IPS-18c (cell line): ENCODE data around the gene ZNF892.
"Not testable (repeated sequence)": the region's sequence is repeated elsewhere in the genome, so short reads cannot be mapped to it uniquely, and the experiment has no call there.

Experiments used
- H3K4me3 ChIP-seq: 2 replicates; pipeline ENCODE4 v1.7.0; 2013; ENCODE audit warnings: low read depth, mild to moderate bottlenecking, low read length, moderate library complexity; ENCODE audit not compliant: insufficient read depth
- H3K9me3 ChIP-seq: one replicate; pipeline ENCODE4 v1.6.1; 2013; ENCODE audit warnings: mild to moderate bottlenecking, low read length, moderate library complexity; ENCODE audit not compliant: control insufficient read depth, insufficient read depth

The ZNF892 gene

DNA sequence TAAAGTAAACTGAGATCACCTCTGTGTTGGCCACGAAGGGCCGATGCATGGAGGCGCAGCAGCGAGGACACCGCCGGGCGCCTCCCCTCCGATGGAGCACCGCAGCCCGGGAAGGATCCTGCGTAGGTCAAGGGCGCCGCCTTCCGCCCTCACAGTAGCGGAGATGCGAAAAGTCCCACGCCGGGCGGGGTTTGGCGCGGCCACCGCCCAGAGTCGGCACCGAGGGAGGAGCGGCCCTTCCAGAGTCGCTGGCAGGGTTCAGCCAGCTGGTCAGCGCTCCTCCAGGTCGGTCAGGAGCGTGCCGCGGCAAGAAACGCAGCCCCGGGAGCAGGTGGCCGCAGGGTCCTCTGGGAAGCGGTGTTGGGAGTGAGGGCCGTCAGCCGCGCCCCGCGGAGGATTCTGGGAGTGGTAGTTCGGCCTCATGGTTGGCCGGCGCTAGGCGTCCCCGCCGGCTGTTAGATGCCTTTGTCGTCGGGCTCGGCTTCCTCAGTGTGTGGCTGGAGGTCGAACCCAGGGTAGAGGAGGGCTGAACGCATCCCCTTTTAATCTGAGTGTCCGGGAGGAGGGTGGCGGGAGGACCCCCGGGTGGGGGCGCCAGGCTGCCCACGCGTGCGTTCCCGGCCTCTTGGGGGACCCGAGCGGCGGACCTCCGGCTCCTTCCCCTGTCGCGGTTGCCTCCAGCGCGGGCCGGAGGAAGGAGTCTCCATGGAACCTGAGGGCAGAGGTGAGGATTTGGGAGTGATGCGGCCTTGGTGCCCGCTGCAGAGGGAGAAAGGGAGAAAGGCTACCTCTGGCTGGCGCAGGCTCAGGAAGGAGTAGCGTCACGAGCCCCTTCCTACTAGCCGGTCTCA, at the start of gene ZNF892:
Gene ZNF892 (plus strand): TSS at position 411 of the 851 bp plus-strand sequence. CDS start 295 bp downstream, at position 706.
- Histone ChIP-seq H3K4me3 (peak within 1 kb of the TSS; percentile 71), H3K9me3 (peaks cover 3% of the 10 kb centered on the region)

DNA sequence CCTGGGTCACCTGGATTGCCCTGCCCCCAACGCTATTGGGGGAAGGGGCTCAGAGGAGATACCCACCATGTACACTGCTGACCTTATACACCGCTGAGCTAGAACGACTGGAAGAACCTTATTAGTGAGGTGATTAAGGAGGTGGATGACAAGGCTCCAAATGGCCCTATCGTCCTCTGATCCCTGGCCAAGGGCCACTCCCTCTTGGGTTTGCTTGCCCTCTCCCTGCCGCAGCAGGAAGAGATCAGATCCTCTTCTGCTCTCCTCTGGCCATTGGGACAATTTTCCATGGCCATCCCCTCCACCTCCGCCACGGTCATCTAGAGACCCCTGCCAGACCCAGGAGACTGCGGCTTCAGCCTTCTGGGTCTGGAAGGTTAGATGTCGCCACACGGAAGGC, 48.9 kb upstream of the ZNF892 start:
- Histone ChIP-seq H3K9me3 (no peaks in the 10 kb centered on the region), H3K4me3 (peak overlapping the region; percentile 84)

DNA sequence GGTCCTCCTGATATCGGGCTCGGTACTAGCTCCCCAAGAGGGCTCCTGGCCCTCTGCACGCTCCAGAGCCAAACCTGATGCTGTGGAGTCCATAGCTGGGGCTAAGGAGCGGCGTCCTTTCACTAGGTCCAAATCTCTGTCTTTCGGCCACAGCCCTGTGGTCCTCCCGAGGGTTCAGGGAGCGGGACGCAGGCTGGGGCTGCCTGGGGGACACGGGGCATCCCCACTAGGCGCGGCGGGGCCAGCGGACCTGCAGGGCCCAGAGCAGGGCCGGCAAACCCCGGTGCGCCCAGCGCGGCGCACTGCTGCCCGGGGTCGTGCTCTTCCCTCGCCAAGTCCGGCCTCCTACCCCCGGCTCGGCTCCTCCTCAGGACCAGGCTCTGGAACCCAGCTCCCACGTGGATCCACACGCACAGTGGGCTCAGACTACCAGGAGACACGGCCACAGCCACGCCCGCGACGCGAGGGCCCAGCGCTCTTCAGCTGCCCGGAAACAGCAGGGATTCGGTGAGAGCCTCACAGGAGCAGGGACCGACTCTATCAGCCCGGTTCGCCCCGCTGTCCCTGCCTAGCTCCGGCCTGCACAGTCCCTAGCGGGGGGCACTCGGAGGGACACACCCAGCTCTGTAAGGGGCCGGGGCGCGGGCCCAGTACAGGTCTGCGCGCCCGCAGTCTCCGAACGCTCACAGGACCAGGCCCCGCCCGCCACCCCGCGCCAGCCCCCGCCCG, 48.3 kb upstream of the ZNF892 start:
- Histone ChIP-seq H3K4me3 (peak overlapping the region; percentile 84), H3K9me3 (no peaks in the 10 kb centered on the region)

DNA sequence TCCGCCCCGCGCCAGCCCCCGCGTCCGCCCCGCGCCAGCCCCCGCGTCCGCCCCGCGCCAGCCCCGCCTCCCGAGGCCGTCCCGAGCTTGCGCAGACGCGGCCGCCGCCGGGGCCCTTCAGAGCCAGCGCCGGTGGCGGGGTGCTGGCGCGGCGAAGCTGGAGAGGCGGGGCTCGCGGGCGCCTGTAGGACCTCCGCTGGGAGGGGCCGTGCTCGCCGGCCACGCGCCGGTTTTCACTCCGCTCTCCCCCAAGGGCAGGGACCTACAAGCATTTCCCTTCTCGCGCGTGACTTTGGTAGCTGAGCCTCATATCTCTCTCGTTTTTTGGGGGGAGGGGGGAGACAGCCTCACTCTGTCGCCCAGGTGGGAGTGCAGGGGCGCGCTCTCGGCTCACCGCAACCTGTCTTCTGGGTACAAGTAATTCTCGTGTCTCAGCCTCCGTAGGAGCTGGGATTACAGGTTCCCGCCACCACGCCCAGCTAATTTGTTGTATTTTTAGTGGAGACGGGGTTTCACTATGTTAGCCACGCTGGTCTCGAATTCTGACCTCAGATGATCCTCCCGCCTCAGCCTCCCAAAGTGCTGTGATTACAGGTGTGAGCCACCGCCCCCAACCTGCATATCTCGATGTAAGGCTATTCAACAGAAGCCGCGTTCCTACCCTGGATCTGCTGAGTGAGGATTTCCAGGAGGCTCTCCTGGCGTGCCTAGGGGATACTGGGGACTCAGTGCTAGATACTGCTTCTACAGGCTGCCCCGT, 47.5 kb upstream of the ZNF892 start, which contains the start of gene ZNF514:
Gene ZNF514 (minus strand): TSS at position 159 of the 760 bp plus-strand sequence. CDS start 6,595 bp downstream, outside the sequence.
- Histone ChIP-seq H3K9me3 (no peaks in the 10 kb centered on the region), H3K4me3 (peak within 1 kb of the TSS; percentile 84)

GRCh38 chr2:95165030-95165370, 42.3 kb upstream of the ZNF892 start:
- H3K9me3 ChIP-seq: no peaks in the 10 kb centered on the region
- peak overlapping the region; percentile 95 for H3K4me3 ChIP-seq

GRCh38 chr2:95165371-95166064, 41.8 kb upstream of the ZNF892 start, which contains the start of gene ZNF2:
Gene ZNF2, plus strand, starts transcription at chr2:95165809. Its CDS starts 10,418 bp downstream, at chr2:95176227.
- Histone ChIP-seq H3K4me3 (peak within 1 kb of the TSS; percentile 95), H3K9me3 (no peaks in the 10 kb centered on the region)

- Histone ChIP-seq H3K4me3 (peak overlapping the region; percentile 95), H3K9me3 (no peaks in the 10 kb centered on the region)
Observed at GRCh38 chr2:95166065-95166763, 41.1 kb upstream of the ZNF892 start.

GRCh38 chr2:95171902-95172301, 35.4 kb upstream of the ZNF892 start:
- H3K9me3 ChIP-seq: no peaks in the 10 kb centered on the region

GRCh38 chr2:95174031-95174542, 33.2 kb upstream of the ZNF892 start:
- Histone ChIP-seq H3K4me3 (no peak overlapping the region), H3K9me3 (no peaks in the 10 kb centered on the region)

More at GRCh38 chr2:95171902-95172301, 35.4 kb upstream of the ZNF892 start:
- H3K4me3 ChIP-seq: no peak overlapping the region

- H3K4me3 ChIP-seq: no peak overlapping the region
- H3K9me3 ChIP-seq: peaks cover 4% of the 10 kb centered on the region
Observed at GRCh38 chr2:95179451-95179850, 27.9 kb upstream of the ZNF892 start.

DNA sequence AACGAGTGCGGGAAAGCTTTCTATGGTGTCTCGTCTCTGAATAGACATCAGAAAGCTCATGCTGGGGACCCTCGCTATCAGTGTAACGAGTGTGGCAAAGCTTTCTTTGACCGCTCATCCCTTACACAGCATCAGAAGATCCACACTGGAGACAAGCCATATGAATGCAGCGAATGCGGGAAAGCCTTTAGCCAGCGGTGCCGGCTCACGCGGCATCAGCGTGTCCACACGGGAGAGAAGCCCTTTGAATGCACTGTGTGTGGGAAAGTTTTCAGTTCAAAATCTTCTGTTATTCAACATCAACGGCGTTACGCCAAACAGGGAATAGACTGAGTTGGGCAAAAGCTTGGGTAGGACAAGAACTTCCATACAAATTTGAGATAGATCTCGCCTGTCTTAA, 25.5 kb upstream of the ZNF892 start:
- Histone ChIP-seq H3K4me3 (no peak overlapping the region), H3K9me3 (peaks cover 4% of the 10 kb centered on the region)

- Histone ChIP-seq H3K9me3 (peaks cover 2% of the 10 kb centered on the region), H3K4me3 (no peak overlapping the region)
Observed at GRCh38 chr2:95185197-95185596, 22.1 kb upstream of the ZNF892 start.

- H3K9me3 ChIP-seq: peaks cover 2% of the 10 kb centered on the region
Observed at GRCh38 chr2:95185973-95186372, 21.3 kb upstream of the ZNF892 start.

DNA sequence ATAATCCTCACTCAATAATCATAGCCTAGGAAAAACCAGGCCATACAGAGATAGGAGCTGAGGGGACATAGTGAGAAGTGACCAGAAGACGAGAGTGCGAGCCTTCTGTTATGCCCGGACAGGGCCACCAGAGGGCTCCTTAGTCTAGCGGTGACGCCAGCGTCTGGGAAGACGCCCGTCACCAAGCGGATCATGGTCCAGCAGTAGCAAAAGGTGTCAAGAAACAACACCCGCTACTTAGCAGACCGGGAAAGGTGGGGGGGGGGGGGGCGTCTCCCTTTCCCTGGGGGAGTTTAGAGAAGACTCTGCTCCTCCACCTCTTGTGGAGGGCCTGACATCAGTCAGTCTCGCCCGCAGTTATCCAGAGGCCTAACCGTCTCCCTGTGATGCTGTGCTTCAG, 14.4 kb upstream of the ZNF892 start:
- not testable (repeated sequence) for H3K9me3 ChIP-seq, H3K4me3 ChIP-seq

More at GRCh38 chr2:95185973-95186372, 21.3 kb upstream of the ZNF892 start:
- H3K4me3 ChIP-seq: no peak overlapping the region

GRCh38 chr2:95203911-95204310, 3.4 kb upstream of the ZNF892 start:
- no peaks in the 10 kb centered on the region for H3K9me3 ChIP-seq

DNA sequence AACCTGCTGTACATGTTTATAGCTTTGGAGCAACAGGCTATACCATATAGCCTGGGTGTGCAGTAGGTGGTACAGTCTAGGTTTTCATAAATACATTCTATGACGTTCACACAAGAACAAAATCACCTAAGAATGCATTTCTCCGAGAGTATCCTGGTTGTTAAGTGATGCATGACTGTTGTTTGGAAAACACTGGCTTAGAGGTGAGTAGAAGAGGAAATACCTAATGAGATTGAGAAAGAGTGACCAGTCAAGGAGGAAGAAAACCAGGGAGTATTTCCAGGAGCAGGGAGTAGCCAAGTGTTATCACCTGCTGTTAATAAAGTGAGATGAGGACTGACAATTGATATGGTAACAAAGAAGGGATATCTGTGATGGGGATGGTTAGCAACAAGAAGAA, 2.9 kb upstream of the ZNF892 start:
- Histone ChIP-seq H3K9me3 (peaks cover 2% of the 10 kb centered on the region), H3K4me3 (no peak overlapping the region)

More at GRCh38 chr2:95203911-95204310, 3.4 kb upstream of the ZNF892 start:
- H3K4me3 ChIP-seq: no peak overlapping the region
